ENCODE data around the gene IFIH1. TPM values are rescaled to one million over a fixed set of nuclear protein-coding genes. Genes with fewer than 3 reads are reported as not detected.

IFIH1 gene
- total RNA-seq (4.7 and 6.9 TPM in 2 replicates), polyA plus RNA-seq (1.2 and 1.3 TPM in 2 replicates), polyA minus RNA-seq (1.00 and 1.7 TPM in 2 replicates), Bru-seq, nascent RNA (percentile 48 among the genes with signal in this experiment), BruChase-seq, experiment 1, labeled RNA remaining after a 6-hour chase (percentile 39 among the genes with signal in this experiment), BruChase-seq, experiment 2, labeled RNA remaining after a 2-hour chase (percentile 40 among the genes with signal in this experiment)
- 1.8 and 2.2 TPM in 2 replicates for polyA plus RNA-seq (2011; cell fraction: cytosol; rRNA removed)
- 4.5 and 4.6 TPM in 2 replicates for polyA plus RNA-seq (2011; cell fraction: nucleus; rRNA removed)
- polyA plus RNA-seq (2012) = 4.5 and 5.6 TPM in 2 replicates
- polyA minus RNA-seq (2011; cell fraction: cytosol; rRNA and poly(A)+ RNA removed) = 1.4 TPM
- 2.8 and 5.4 TPM in 2 replicates for polyA minus RNA-seq (2011; cell fraction: nucleus; rRNA and poly(A)+ RNA removed)
- long read RNA-seq, partial matches to known transcripts = 3 of 6 reads
- long read RNA-seq, other reads (novel, unspliced or antisense) = 1 of 6 reads

- Histone ChIP-seq H3K4me3 (replicated peaks in 1 of 3; ENCODE audit: insufficient read depth in 1 of 3, low read depth in 1 of 3, low read length in 3 of 3) (peak within 1 kb of the TSS; percentile 56 to 66 (median 59)), H3K4me2 (ENCODE audit: insufficient read depth, low read length) (peak within 1 kb of the TSS; percentile 70), H3K27me3 (ENCODE audit: control insufficient read depth in 2 of 2, insufficient read depth in 2 of 2, low read length in 2 of 2) (no peaks in the 10 kb centered on the region), H3K9ac (replicated peaks; ENCODE audit: extremely low read depth, insufficient read depth, low read length) (peak within 1 kb of the TSS; percentile 71), H3K4me1 (ENCODE audit: control insufficient read depth, extremely low read depth, insufficient read depth, low read length) (peaks cover 8% of the 10 kb centered on the region), H3K36me3 (ENCODE audit: control insufficient read depth in 2 of 2, extremely low read depth in 1 of 2, insufficient read depth in 2 of 2, low read length in 2 of 2) (no peaks in the 10 kb centered on the region), H3K79me2 (ENCODE audit: control insufficient read depth, insufficient read depth, low read length) (no peaks in the 10 kb centered on the region), H4K20me1 (replicated peaks; ENCODE audit: control insufficient read depth, extremely low read depth, insufficient read depth, low read length) (no peaks in the 10 kb centered on the region), H3K9me1 (replicated peaks; ENCODE audit: control insufficient read depth, extremely low read depth, insufficient read depth, low read length) (no peaks in the 10 kb centered on the region), H2AFZ (ENCODE audit: low read depth, low read length) (peak within 1 kb of the TSS; percentile 98), H3K9me3 (replicated peaks; ENCODE audit: control insufficient read depth, insufficient read depth, low read length) (no peaks in the 10 kb centered on the region), H3K27ac (ENCODE audit: insufficient read depth, low read depth, low read length) (peak within 1 kb of the TSS; percentile 43)
- TSS peak; percentile 73 for BruUV-seq (replicated peaks)
- dilution Hi-C loops (cut with MboI; ENCODE audit: extremely low pct_ligation_motif_present, low sequenced_read_pairs) (no loop called here), intact Hi-C loops (cut with micrococcal nuclease) (no loop called here)
- peak; percentile 22 to 48 for TF ChIP-seq CTCF (IDR thresholded peaks at IDR 0.05; ENCODE audit: extremely low read depth in 1 of 2, insufficient read depth in 1 of 2, low read depth in 1 of 2, low read length in 2 of 2)
- TF ChIP-seq MAX (IDR thresholded peaks at IDR 0.05; ENCODE audit: insufficient read depth, insufficient read length) = no peak
- no peak for TF ChIP-seq GATA2 (IDR thresholded peaks at IDR 0.05; ENCODE audit: insufficient read depth, insufficient read length, low read depth, low read length)
- TF ChIP-seq FOS (IDR thresholded peaks at IDR 0.05; ENCODE audit: borderline replicate concordance, insufficient read depth, low read length) = no peak
- CTCF ChIA-PET = interaction anchor here (0.8 to 3.6 kb wide), 9 partner anchors 10 to 165 kb away, joined by 3 to 22 read pairs (median 5); no protein-coding TSS in a partner anchor
- DNase-seq (ENCODE audit: low read depth, low spot score) (peak; percentile 88), FAIRE-seq (peak; percentile 75)
- POLR2A ChIA-PET = no interaction called here
Measured at GRCh38 chr2:162318328-162319180, at the start of gene IFIH1. Gene IFIH1 (minus strand): TSS chr2:162318684. CDS start chr2:162318307, 377 bp downstream.

Measured in endothelial cell of umbilical vein (primary cell).